Kidney epithelial cell (primary cell): ENCODE results near the gene OCSTAMP. TPM values are rescaled to one million over a fixed set of nuclear protein-coding genes. Genes with fewer than 3 reads are reported as not detected.

ENCODE experiments used
- DNase-seq: peaks from one replicate; pipeline ENCODE4 v3.0.0-alpha.2; 2010; ENCODE audit warnings: low read depth
- H3K27me3 ChIP-seq: 2 replicates; pipeline ENCODE4 v1.6.0; 2011; ENCODE audit warnings: low read length; ENCODE audit not compliant: control insufficient read depth, insufficient read depth
- H3K36me3 ChIP-seq: 2 replicates; pipeline ENCODE4 v1.5.1; 2011; ENCODE audit warnings: low read length; ENCODE audit not compliant: control insufficient read depth, insufficient read depth
- H3K4me3 ChIP-seq: 2 replicates; pipeline ENCODE4 v1.5.1; 2011; ENCODE audit warnings: low read depth, mild to moderate bottlenecking, control low read depth, low read length
- CTCF ChIP-seq: IDR thresholded peaks from 2 replicates; pipeline ENCODE4 v1.5.1; 2011; ENCODE audit warnings: mild to moderate bottlenecking, moderate library complexity, low read length, control low read depth, inconsistent platforms; ENCODE audit not compliant: insufficient read depth, poor library complexity, severe bottlenecking
- total RNA-seq: library from RNA; depleted of rRNA; stranded (reverse); fragments of >200 nt; gene quantifications from 2 replicates; pipeline ENCODE4 v1.2.3, GENCODE V29; 2015

OCSTAMP gene
- total RNA-seq, 1 donor from 2014 or later, result not detected

GRCh38 chr20:46566125-46566524, 15.7 kb upstream of the OCSTAMP start:
- Histone ChIP-seq H3K27me3 (no peaks in the 10 kb centered on the region), H3K4me3 (no peak overlapping the region), H3K36me3 (no peaks in the 10 kb centered on the region)
- no peak for TF ChIP-seq CTCF
- DNase-seq, result no peak

DNA sequence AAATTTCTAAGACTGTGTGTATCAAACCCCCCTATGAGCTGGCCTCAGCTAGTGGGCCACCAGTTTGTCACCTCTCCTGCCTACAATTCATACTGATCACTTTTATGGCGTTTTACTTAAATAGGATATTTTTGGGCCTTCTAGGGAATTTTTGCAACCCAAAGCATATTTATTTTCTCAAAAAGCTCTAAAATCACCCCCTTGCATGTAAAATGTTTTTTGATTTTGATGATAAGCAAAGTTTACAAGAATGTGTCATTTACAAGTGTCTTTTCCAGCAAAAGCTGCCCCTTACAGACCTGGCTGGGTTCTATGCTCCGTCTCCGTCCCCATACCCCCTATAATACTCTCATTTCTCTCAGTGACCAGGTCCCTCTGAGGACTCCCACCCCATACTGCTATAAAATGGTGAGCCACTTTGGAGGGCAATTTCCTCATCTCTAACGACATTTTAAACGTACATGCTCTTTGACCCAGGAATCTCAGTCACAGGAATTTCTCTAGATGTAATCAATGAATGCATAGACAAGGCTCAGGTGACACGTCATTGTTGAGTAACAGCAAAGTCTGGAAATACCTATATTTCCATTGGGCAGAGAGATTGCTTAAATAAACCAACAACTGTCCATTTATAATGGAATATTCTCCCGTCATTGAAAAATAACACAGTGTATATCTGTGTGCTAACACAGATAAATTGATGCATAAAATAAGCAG, 13.9 kb upstream of the OCSTAMP start:
- no peak for TF ChIP-seq CTCF
- H3K36me3 ChIP-seq, result no peaks in the 10 kb centered on the region
- H3K27me3 ChIP-seq, result no peaks in the 10 kb centered on the region
- DNase-seq, result no peak
- no peak overlapping the region for H3K4me3 ChIP-seq

- H3K27me3 ChIP-seq, result no peaks in the 10 kb centered on the region
- no peak for DNase-seq
- no peak for TF ChIP-seq CTCF
- no peak overlapping the region for H3K4me3 ChIP-seq
- no peaks in the 10 kb centered on the region for H3K36me3 ChIP-seq
These were observed 13.4 kb upstream of the OCSTAMP start for GRCh38 chr20:46563860-46564221.

- no peak for TF ChIP-seq CTCF
- Histone ChIP-seq H3K36me3 (no peaks in the 10 kb centered on the region), H3K27me3 (no peaks in the 10 kb centered on the region), H3K4me3 (no peak overlapping the region)
- DNase-seq, result no peak
These were observed 12.9 kb upstream of the OCSTAMP start for GRCh38 chr20:46563170-46563859.

GRCh38 chr20:46562373-46563169, 12.1 kb upstream of the OCSTAMP start:
- TF ChIP-seq CTCF, result peak; percentile 89
- H3K36me3 ChIP-seq, result no peaks in the 10 kb centered on the region
- no peak for DNase-seq
- H3K4me3 ChIP-seq, result peak overlapping the region; percentile 26
- H3K27me3 ChIP-seq, result no peaks in the 10 kb centered on the region
